ENCODE measurements around the gene PHACTR4.
"Not testable (repeated sequence)": the region's sequence is repeated elsewhere in the genome, so short reads cannot be mapped to it uniquely, and the experiment has no call there.

PHACTR4 gene

GRCh38 chr1:28437264-28437923, 67.9 kb downstream of the PHACTR4 start:
- no peak for DNase-seq (ENCODE audit: low read depth)

DNA sequence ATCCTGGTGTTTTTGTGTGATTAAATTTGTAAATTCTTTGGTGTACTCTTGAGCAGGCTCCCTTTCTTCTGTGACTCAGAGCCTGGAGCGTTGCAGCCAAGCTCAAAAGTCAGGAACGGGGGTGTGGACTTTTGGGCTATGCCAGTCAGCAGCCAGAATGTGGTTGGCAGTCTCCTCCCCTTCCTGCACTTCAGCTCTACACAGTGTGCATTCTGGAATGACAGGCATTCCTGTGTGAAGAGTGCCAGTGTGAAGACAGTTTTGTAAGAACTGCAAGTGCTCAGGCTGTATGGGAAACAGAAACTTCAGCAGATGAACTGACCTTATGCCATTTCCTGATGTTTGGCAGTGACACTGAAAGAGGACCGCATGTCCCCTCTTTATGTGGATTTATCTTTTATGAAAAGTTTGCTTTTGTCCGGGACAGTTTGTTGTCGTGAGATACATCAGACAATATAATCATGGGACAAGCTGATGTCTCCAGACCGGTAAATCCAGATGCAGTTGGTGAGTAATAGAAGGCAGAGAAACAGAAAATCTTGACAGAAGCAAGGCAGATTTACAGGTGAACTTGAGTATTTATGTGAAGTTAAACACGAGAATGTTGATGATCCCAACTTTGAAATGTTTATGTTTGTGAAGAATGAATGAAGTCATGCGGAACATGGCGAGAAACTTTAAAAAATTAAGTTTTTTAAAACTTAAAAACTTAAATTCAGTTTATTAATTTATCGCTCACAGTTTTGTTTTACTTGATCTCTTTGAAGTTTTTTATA, 68.6 kb downstream of the PHACTR4 start:
- DNase-seq (ENCODE audit: low read depth), result no peak

DNA sequence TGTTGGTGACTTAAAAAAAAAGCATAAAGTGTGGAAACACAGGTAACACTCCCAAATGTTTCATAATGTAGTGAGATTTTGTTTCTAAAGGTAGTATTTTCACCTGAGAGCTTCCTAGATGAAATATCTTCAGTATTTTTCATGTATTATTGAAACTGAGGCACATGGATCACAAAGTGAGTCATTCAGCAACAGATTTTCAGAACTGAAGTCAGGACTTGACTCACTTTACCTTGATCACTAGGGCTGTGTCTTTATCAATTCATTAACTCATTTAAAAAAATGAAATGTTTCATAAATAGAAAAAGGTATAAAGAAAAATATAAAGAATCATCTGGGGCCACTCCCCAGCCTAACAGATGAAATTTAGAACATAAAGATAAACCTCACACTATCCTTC, 69.8 kb downstream of the PHACTR4 start:
- no peak for DNase-seq (ENCODE audit: low read depth)

DNA sequence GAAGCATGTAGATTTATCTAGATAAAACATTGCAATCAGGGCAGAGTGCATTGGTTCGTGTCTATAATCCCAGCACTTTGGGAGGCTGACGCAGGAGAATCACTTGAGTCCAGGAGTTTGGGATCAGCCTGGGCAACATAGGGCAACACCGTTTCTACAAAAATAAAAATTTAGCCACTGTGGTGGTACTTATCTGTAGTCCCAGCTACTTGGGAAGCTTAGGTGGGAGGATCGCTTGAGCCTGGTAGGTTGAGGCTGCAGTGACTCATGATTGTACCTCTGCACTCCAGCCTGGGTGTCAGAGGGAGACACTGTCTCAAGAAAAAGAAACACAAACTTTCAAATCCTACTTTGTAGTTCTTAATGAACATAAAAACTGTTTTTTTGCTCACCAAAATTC, 72.1 kb downstream of the PHACTR4 start:
- no peak for DNase-seq (ENCODE audit: low read depth)

DNA sequence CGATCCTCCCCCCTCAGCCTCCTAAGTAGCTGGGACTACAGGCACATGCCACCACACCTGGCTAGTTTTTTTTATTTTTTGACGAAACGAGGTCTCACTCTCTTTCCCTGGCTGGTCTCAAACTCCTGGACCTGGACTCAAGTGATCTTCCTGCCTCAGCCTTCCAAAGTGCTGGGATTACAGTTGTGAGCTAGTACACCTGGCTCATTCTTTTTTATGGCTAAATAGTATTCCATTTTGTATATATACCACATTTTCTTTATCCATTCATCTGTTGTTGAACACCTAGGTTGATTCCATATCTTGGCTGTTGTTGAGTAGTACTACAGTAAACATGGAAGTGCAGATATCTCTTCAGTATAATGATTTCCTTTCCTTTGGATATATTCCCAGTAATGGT, 74.0 kb downstream of the PHACTR4 start:
- DNase-seq (ENCODE audit: low read depth), result no peak

DNA sequence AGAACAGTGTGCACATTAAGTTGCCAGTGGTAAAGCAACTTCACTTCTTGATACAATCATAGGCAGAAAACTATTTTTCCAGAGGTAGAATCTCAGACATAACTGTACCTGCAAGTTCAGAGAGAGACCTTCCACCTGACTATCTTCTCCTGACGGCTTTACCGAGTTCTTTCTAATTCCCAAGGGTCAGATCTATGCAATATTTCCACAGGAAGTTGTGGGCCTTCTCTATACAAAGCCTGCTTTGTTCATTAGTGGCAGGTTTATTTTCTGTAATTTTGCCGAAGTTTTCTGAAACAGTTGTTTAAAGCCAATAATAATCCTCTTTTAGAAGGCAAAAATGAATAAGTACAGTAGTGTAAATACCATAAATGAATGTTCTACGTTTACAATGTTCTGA, 78.1 kb downstream of the PHACTR4 start:
- no peak for DNase-seq (ENCODE audit: low read depth)

DNA sequence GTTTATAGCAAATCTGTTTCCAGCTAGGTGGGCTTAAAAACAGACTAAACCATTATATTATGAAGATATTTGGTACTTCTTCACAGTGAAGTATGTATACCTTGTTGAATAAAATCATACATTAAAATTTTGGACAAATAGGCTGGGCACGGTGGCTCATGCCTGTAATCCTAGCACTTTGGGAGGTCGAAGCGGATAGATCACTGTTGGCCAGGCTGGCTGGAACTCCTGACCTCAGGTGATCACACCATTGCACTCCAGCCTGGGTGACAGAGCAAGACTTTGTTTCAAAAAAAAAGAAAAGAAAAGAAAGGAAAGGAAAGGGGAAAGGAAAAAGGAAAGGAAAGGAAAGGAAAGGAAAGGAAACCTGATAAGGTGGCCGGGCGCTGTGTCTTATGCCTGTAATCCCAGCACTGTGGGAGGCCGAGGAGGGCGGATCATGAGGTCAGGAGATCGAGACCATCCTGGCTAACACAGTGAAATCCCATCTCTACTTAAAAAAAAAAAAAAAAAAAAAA, 78.6 kb downstream of the PHACTR4 start:
- not testable (repeated sequence) for DNase-seq (ENCODE audit: low read depth)

DNA sequence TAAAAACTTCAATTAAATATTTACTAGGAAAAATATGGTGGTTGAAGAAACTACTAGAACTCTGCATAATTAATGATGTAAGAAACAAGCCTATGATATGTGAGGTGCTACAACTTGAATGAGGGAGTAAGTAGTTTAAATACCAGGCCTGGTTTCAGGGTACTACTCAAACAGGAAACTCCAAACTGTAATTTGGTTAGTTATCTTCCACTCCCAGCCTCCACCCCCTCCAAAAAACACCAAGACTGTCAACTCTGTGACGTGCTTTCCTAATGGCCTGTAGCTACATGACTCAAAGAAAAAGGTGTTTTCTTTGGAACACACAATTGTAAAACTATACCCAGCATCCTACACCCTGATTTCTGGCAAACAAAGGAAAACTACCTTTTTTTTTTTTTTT, 80.4 kb downstream of the PHACTR4 start:
- DNase-seq (ENCODE audit: low read depth), result no peak

DNA sequence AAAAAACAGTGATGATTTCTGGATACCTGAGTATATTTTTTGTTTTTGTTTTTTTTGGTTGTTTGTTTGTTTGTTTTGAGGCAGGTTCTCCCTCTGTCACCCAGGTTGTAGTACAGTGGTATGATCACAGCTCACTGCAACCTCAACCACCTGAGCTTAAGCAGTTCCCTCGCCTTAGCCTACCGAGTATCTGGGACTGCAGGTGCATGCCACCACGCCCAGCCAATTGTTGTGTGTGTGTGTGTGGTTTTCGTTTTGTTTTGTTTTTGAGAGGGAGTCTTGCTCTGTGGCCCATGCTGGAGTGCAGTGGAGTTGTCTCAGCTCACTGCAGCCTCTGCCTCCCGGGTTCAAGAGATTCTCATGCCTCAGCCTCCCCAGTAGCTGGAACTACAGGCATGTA, 81.0 kb downstream of the PHACTR4 start:
- DNase-seq (ENCODE audit: low read depth), result no peak

- DNase-seq (ENCODE audit: low read depth), result no peak
Measured at GRCh38 chr1:28451011-28451410, 81.5 kb downstream of the PHACTR4 start.

GRCh38 chr1:28456078-28456477, 86.5 kb downstream of the PHACTR4 start:
- DNase-seq (ENCODE audit: low read depth), result no peak

GRCh38 chr1:28457678-28458077, 88.1 kb downstream of the PHACTR4 start:
- DNase-seq (ENCODE audit: low read depth), result no peak

GRCh38 chr1:28458237-28459228, 89.0 kb downstream of the PHACTR4 start:
- no peak for DNase-seq (ENCODE audit: low read depth)

GRCh38 chr1:28466226-28466778, 96.8 kb downstream of the PHACTR4 start:
- DNase-seq (ENCODE audit: low read depth), result no peak

GRCh38 chr1:28470146-28470545, 100.6 kb downstream of the PHACTR4 start:
- DNase-seq (ENCODE audit: low read depth), result no peak

DNA sequence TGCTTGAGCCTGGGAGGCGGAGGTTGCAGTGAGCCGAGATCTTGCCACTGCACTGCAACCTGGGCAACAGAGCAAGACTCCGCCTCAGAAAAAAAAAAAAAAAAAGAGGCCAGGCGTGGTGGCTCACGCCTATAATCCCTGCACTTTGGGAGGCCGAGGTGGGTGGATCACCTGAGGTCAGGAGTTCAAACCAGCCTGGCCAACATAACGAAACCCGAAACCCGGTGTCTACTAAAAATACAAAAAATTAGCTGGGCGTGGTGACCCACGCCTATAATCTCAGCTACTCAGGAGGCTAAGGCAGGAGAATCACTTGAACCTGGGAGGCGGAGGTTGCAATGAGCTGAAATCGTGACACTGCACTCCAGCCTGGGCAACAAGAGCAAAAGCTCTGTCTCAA, 110.0 kb downstream of the PHACTR4 start:
- DNase-seq (ENCODE audit: low read depth), result not testable (repeated sequence)

DNA sequence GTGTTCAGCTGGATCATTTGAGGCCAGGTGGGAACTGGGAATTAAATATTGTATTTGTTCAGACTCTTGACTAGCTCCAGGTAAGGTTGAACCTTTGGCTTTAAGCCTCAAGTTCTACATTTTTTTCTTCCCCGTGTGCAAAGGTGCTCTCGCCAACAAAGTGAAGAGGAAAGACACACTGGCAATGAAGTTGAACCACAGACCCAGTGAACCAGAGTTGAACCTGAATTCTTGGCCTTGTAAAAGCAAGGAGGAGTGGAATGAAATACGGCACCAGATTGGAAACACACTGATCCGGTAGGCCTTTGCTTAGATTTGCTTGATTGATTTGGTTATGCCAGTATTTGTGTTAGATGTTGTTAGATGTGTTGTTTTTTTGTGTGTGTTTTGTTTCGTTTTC, 110.8 kb downstream of the PHACTR4 start:
- DNase-seq (ENCODE audit: low read depth), result no peak

DNA sequence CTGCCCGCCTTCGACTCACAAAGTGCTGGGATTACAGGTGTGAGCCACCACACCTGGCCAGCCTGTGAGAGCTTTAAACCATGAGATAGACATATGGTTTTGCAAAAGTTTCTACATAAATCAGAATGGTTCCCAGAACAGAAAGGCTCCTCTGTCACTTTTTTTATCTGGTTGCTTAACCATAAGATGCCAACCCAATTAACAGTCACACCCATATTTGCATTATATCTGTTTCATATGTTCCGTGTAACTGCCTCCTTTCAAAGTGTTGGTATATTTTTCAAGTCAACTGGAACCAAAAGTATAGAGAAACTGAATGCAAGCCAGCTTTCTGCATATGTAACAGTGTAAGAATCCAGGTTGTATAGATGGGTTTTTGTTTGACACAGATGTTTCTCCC, 112.6 kb downstream of the PHACTR4 start:
- DNase-seq (ENCODE audit: low read depth), result no peak

- no peak for DNase-seq (ENCODE audit: low read depth)
Measured at GRCh38 chr1:28482702-28483101, 113.2 kb downstream of the PHACTR4 start.

- DNase-seq (ENCODE audit: low read depth), result no peak
Measured at GRCh38 chr1:28494737-28495136, 125.2 kb downstream of the PHACTR4 start.

DNA sequence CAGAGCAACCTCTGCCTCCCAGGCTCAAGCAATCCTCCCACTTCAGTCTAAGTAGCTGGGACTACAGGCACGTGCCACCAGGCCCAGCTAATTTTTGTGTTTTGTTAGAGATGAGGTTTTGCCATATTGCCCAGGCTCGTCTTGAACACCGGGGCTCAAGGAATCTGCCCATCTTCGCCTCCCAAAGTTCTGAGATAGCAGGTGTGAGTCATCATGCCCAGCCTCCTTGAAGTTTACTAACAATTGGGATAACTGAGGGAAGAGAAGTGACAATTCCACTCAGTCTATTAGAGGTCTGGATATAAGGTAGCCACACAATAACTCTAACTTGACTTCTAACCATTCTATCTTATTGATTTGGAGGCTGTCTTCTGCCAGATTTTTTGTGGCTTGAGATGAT, 130.0 kb downstream of the PHACTR4 start:
- DNase-seq (ENCODE audit: low read depth), result no peak

DNA sequence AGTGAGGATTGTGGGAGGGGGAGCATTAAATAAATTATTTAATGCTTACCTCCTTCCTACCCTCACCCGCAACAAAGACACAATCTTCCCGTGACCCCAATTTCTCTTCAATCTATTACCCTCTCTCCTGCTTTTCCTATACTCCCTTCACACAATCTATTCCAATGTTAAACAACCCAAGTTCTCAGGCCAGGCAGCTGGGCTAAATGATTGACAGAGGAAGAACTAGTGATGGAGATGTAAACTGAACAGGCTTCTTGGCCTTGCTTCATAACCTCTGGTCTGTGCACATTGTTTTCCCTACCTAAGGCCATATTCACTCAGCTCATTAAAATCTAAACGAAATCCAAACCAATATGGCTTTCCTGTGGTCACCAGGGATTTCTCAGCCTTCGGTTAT, 132.4 kb downstream of the PHACTR4 start:
- DNase-seq (ENCODE audit: low read depth), result no peak
